T-helper 2 cell treated with Interferon-gamma antibody and Interleukin-4, amounts not matched to agents 5 μg/mL and 100 μg/mL, for 36 hours (primary cell): ENCODE data around the gene GABARAP.

Source experiments
- DNase-seq: peaks from one replicate; pipeline ENCODE4 v3.0.0; 2021; ENCODE audit warnings: low spot score
- H3K27ac Mint-ChIP-seq: one replicate; pipeline ENCODE4 v1.8.0; 2021; ENCODE audit warnings: mild to moderate bottlenecking, mixed read lengths
- H3K27me3 Mint-ChIP-seq: one replicate; pipeline ENCODE4 v1.8.0; 2021; ENCODE audit warnings: low read depth, mixed read lengths
- H3K36me3 Mint-ChIP-seq: one replicate; pipeline ENCODE4 v1.8.0; 2021; ENCODE audit warnings: low read depth, mixed read lengths
- H3K4me1 Mint-ChIP-seq: one replicate; pipeline ENCODE4 v1.8.0; 2021; ENCODE audit warnings: low read depth, mixed read lengths
- H3K4me3 Mint-ChIP-seq: one replicate; pipeline ENCODE4 v1.8.0; 2022; ENCODE audit warnings: mild to moderate bottlenecking, moderate library complexity, mixed read lengths
- H3K9me3 Mint-ChIP-seq: one replicate; pipeline ENCODE4 v1.8.0; 2021; ENCODE audit warnings: mixed read lengths

Gene GABARAP

DNA sequence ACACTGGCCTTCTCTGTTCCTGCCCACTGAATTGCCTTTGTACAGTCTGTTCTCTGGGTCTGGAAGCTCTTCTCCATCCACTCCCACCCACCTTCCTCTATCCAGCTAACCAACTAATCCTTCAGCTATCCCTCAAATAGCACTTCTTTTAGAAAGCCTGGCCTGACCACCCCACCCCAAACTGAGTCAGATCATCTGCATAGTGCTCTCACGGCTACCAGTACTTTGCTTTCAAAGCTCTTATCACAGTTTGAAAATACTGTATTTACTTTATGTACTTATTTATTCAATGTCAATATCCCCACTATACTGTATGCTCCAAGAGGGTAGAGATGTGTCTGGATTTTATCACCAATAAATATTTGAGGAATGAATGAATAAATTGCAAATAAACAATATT, 24.5 kb upstream of the GABARAP start:
- H3K9me3 Mint-ChIP-seq: no peaks in the 10 kb centered on the region
- no peaks in the 10 kb centered on the region for H3K36me3 Mint-ChIP-seq
- H3K4me1 Mint-ChIP-seq: peaks cover 19% of the 10 kb centered on the region
- peaks cover 40% of the 10 kb centered on the region for H3K27me3 Mint-ChIP-seq
- H3K27ac Mint-ChIP-seq: no peak overlapping the region
- H3K4me3 Mint-ChIP-seq: no peak overlapping the region
- no peak for DNase-seq

- peaks cover 8% of the 10 kb centered on the region for H3K36me3 Mint-ChIP-seq
- H3K27ac Mint-ChIP-seq: no peak overlapping the region
- peak overlapping the region; percentile 55 for H3K4me3 Mint-ChIP-seq
- H3K9me3 Mint-ChIP-seq: no peaks in the 10 kb centered on the region
- DNase-seq: no peak
- peaks cover 20% of the 10 kb centered on the region for H3K4me1 Mint-ChIP-seq
- H3K27me3 Mint-ChIP-seq: peaks cover 33% of the 10 kb centered on the region
These were observed 21.5 kb upstream of the GABARAP start for GRCh38 chr17:7263801-7264078.

- peaks cover 12% of the 10 kb centered on the region for H3K36me3 Mint-ChIP-seq
- no peak for DNase-seq
These were observed 20.9 kb upstream of the GABARAP start for GRCh38 chr17:7262935-7263800.

GRCh38 chr17:7262192-7262934, 20.1 kb upstream of the GABARAP start, which contains the start of gene CLDN7:
TSS of gene CLDN7 (minus strand) at chr17:7262478. CDS start at chr17:7262043, 435 bp downstream.
- Mint-ChIP-seq H3K36me3 (peaks cover 12% of the 10 kb centered on the region), H3K4me3 (peak within 1 kb of the TSS; percentile 55), H3K4me1 (peaks cover 20% of the 10 kb centered on the region), H3K27me3 (peaks cover 31% of the 10 kb centered on the region), H3K9me3 (no peaks in the 10 kb centered on the region), H3K27ac (no peak within 1 kb of the TSS)
- no peak for DNase-seq

More at GRCh38 chr17:7262935-7263800, 20.9 kb upstream of the GABARAP start:
- H3K9me3 Mint-ChIP-seq: no peaks in the 10 kb centered on the region
- H3K4me3 Mint-ChIP-seq: peak overlapping the region; percentile 55
- H3K27me3 Mint-ChIP-seq: peaks cover 31% of the 10 kb centered on the region
- no peak overlapping the region for H3K27ac Mint-ChIP-seq
- H3K4me1 Mint-ChIP-seq: peaks cover 20% of the 10 kb centered on the region

GRCh38 chr17:7261379-7262191, 19.3 kb upstream of the GABARAP start:
- Mint-ChIP-seq H3K27ac (no peak overlapping the region), H3K4me3 (peak overlapping the region; percentile 45), H3K9me3 (no peaks in the 10 kb centered on the region), H3K36me3 (peaks cover 16% of the 10 kb centered on the region), H3K4me1 (peaks cover 18% of the 10 kb centered on the region), H3K27me3 (peaks cover 27% of the 10 kb centered on the region)
- DNase-seq: no peak

DNA sequence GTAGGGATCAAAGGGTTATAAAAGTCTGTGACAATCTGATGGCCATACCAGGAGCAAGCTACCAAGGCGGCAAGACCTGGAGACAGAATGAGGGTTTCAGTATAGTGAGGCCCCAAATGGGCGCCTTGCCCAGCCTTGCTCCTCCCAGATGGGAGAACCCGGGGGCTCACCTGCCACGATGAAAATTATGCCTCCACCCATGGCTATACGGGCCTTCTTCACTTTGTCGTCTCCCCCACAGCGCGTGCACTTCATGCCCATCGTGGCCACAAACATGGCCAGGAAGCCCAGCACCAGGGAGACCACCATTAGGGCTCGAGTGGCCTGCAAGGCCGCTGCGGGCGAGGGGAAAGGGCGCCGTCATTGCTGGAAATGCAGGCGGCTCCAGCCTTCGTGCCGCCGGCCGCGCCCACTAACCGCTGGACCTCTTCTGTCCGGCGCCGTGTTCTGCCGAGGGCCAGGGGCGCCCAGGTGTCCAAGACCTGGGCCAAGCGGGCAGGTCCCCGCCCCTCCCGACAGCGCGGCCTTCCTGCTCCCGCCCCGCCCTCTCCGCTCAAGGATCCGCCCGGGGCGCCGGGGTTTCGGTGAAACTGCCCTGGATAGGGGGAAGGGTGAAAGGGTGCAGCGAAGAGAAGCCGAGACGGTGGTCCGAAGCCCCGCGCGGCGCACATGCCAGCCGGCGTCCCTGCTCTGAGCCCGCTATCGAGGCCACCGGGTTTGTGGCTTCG, 18.6 kb upstream of the GABARAP start:
- no peak overlapping the region for H3K27ac Mint-ChIP-seq
- H3K36me3 Mint-ChIP-seq: peaks cover 22% of the 10 kb centered on the region
- peaks cover 25% of the 10 kb centered on the region for H3K27me3 Mint-ChIP-seq
- H3K4me3 Mint-ChIP-seq: peak overlapping the region; percentile 38
- H3K4me1 Mint-ChIP-seq: peaks cover 18% of the 10 kb centered on the region
- H3K9me3 Mint-ChIP-seq: no peaks in the 10 kb centered on the region
- no peak for DNase-seq

GRCh38 chr17:7260151-7260550, 17.9 kb upstream of the GABARAP start:
- Mint-ChIP-seq H3K27me3 (peaks cover 25% of the 10 kb centered on the region), H3K27ac (no peak overlapping the region), H3K4me3 (no peak overlapping the region), H3K36me3 (peaks cover 22% of the 10 kb centered on the region), H3K9me3 (no peaks in the 10 kb centered on the region), H3K4me1 (peaks cover 18% of the 10 kb centered on the region)
- no peak for DNase-seq

GRCh38 chr17:7259555-7259889, 17.3 kb upstream of the GABARAP start:
- no peaks in the 10 kb centered on the region for H3K9me3 Mint-ChIP-seq
- H3K4me1 Mint-ChIP-seq: peaks cover 20% of the 10 kb centered on the region
- peaks cover 25% of the 10 kb centered on the region for H3K27me3 Mint-ChIP-seq
- H3K27ac Mint-ChIP-seq: no peak overlapping the region
- H3K4me3 Mint-ChIP-seq: no peak overlapping the region
- H3K36me3 Mint-ChIP-seq: peaks cover 27% of the 10 kb centered on the region
- DNase-seq: no peak

- Mint-ChIP-seq H3K36me3 (peaks cover 29% of the 10 kb centered on the region), H3K27ac (peak overlapping the region; percentile 15), H3K27me3 (peaks cover 20% of the 10 kb centered on the region), H3K4me1 (peaks cover 20% of the 10 kb centered on the region), H3K9me3 (no peaks in the 10 kb centered on the region), H3K4me3 (no peak overlapping the region)
- no peak for DNase-seq
These were observed 16.7 kb upstream of the GABARAP start for GRCh38 chr17:7258731-7259554.

DNA sequence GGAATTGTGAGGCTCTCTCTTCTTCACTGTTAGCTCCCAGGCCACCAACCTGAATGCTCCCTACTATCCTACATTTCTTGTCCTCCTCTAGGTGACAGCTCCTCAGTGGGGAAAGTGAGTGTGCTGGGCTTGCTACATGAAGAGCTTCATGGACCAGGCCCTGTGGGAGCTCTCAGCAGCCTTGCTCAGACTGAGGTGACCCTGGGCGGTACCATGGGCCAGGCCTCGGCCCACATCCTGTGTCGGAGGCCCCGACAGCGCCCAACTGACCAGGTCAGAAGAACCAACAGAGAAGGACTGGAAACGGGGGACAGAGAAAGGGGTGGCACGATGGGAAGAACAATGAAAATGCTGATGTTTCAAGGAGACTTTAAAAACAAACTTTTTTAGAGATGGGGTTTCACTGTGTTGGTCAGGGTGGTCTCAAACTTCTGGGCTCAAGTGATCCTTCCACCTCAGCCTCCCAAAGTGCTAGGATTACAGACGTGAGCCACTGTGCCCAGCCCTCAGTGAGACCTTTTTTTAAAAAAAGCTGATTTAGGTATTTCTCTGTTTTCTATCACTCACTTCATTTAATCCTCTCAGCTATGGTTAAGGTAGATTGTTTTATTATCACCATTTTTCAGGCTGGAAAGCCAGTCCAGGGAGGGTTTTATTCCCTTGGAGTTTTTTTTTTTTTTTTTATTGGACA, 14.7 kb upstream of the GABARAP start:
- Mint-ChIP-seq H3K4me3 (no peak overlapping the region), H3K36me3 (peaks cover 40% of the 10 kb centered on the region), H3K9me3 (no peaks in the 10 kb centered on the region), H3K27ac (no peak overlapping the region), H3K27me3 (peaks cover 3% of the 10 kb centered on the region), H3K4me1 (peaks cover 14% of the 10 kb centered on the region)
- no peak for DNase-seq

GRCh38 chr17:7254511-7254910, 12.3 kb upstream of the GABARAP start:
- H3K36me3 Mint-ChIP-seq: peaks cover 45% of the 10 kb centered on the region
- H3K4me1 Mint-ChIP-seq: peaks cover 20% of the 10 kb centered on the region
- DNase-seq: no peak
- no peaks in the 10 kb centered on the region for H3K27me3 Mint-ChIP-seq
- H3K9me3 Mint-ChIP-seq: no peaks in the 10 kb centered on the region
- H3K27ac Mint-ChIP-seq: no peak overlapping the region
- H3K4me3 Mint-ChIP-seq: peak overlapping the region; percentile 41

DNA sequence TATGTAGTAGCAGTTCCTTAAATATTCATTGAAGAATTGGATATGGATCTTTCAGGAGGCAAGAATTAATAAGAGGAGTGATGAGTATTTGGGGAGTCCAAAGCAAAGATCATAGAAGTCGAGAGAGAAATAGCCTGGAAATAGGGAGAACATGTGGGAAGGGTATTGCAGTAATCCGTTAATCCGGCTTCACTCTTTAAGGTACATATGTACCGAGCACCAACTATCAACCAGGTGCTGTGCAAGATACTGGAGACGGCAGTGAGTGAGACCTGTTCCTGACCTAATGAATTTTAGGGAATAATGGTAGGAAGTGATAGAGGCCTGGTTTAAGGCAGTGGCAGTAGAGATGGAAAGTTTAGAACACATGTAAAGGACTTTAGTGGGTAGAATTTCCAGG, 10.8 kb upstream of the GABARAP start:
- Mint-ChIP-seq H3K9me3 (no peaks in the 10 kb centered on the region), H3K27me3 (no peaks in the 10 kb centered on the region), H3K27ac (peak overlapping the region; percentile 100), H3K4me3 (peak overlapping the region; percentile 99), H3K4me1 (peaks cover 28% of the 10 kb centered on the region), H3K36me3 (peaks cover 40% of the 10 kb centered on the region)
- no peak for DNase-seq
